ENCODE measurements around the gene MEP1B. TPM values are rescaled to one million over a fixed set of nuclear protein-coding genes. Genes with fewer than 3 reads are reported as not detected.

The MEP1B gene
- total RNA-seq, 1 experiment from 2014 or later: 0.26 TPM

DNA sequence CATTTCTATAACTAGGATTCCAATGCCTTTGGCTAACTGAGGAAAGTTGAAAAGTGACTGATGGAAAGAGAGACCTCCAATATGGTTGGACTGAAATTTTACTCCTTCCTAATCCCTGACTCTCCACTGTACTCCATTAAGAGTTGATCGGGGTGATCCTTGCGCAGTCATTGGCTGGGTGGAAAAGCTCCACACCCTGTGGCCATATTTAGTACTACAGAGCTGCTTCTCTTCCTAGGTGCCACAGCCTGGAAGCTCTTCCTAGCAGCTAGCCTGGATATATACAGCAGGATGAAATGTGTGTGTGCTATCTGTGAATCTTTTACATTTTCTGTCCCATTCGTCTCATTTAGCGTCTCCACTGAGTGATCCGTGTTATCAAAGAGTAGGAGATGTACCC, 71.2 kb downstream of the MEP1B start:
- Histone ChIP-seq H3K4me1 (ENCODE audit: insufficient read depth, low read length, poor library complexity, severe bottlenecking) (no peaks in the 10 kb centered on the region), H3K9me3 (ENCODE audit: low read depth, low read length, poor library complexity, severe bottlenecking) (no peaks in the 10 kb centered on the region), H3K36me3 (ENCODE audit: insufficient read depth, low read length, poor library complexity, severe bottlenecking) (no peaks in the 10 kb centered on the region), H3K27me3 (replicated peaks; ENCODE audit: insufficient read depth, low read depth, low read length, poor library complexity) (no peaks in the 10 kb centered on the region), H3K4me3 (ENCODE audit: low read depth, low read length, poor library complexity, severe bottlenecking) (no peak overlapping the region), H3K27ac (ENCODE audit: low read depth, low read length, poor library complexity, severe bottlenecking) (no peak overlapping the region)
- CTCF ChIA-PET: no interaction called here
- peak; percentile 8 for DNase-seq (ENCODE audit: low spot score)
- TF ChIP-seq EZH2 (IDR thresholded peaks at IDR 0.05; ENCODE audit: borderline replicate concordance, low read depth, low read length, poor library complexity, severe bottlenecking): no peak
- TF ChIP-seq CTCF (conservative IDR thresholded peaks at IDR 0.05; ENCODE audit: low read depth, low read length): peak; percentile 28; the same call in 1 of the 2 replicates
- intact Hi-C loops (cut with micrococcal nuclease; ENCODE audit: unreplicated experiment): no loop called here
- BruUV-seq (replicated peaks): no TSS peak
- POLR2A ChIA-PET (ENCODE audit: low non-redundant PET): no interaction called here

DNA sequence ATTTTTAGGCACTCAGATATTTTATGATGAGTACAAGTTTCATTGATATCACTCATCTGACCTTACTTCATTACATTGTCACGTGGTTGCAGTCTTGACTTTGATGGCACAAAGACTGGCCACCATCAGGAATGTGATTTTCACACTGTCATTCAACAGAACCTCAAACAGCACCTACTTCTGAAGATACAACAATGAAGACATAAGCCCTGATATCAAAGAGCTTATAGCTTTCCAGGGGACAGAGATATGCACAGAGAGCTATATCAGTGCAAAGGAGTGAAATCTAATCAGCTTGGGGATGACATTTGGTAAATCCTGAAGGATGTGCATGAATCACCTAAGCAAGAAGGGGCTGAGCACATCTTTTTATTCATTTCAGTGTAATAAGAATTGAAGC, 72.3 kb downstream of the MEP1B start:
- DNase-seq (ENCODE audit: low spot score): no peak
- CTCF ChIA-PET: no interaction called here
- no TSS peak for BruUV-seq (replicated peaks)
- Histone ChIP-seq H3K27me3 (replicated peaks; ENCODE audit: insufficient read depth, low read depth, low read length, poor library complexity) (no peaks in the 10 kb centered on the region), H3K4me3 (ENCODE audit: low read depth, low read length, poor library complexity, severe bottlenecking) (no peak overlapping the region), H3K9me3 (ENCODE audit: low read depth, low read length, poor library complexity, severe bottlenecking) (no peaks in the 10 kb centered on the region), H3K4me1 (ENCODE audit: insufficient read depth, low read length, poor library complexity, severe bottlenecking) (no peaks in the 10 kb centered on the region), H3K36me3 (ENCODE audit: insufficient read depth, low read length, poor library complexity, severe bottlenecking) (no peaks in the 10 kb centered on the region), H3K27ac (ENCODE audit: low read depth, low read length, poor library complexity, severe bottlenecking) (no peak overlapping the region)
- intact Hi-C loops (cut with micrococcal nuclease; ENCODE audit: unreplicated experiment): no loop called here
- TF ChIP-seq CTCF (conservative IDR thresholded peaks at IDR 0.05; ENCODE audit: low read depth, low read length) (no peak), EZH2 (IDR thresholded peaks at IDR 0.05; ENCODE audit: borderline replicate concordance, low read depth, low read length, poor library complexity, severe bottlenecking) (no peak)
- POLR2A ChIA-PET (ENCODE audit: low non-redundant PET): no interaction called here

- no peaks in the 10 kb centered on the region for H3K9me3 ChIP-seq (ENCODE audit: low read depth, low read length, poor library complexity, severe bottlenecking)
- CTCF ChIA-PET: no interaction called here
- H3K4me1 ChIP-seq (ENCODE audit: insufficient read depth, low read length, poor library complexity, severe bottlenecking): no peaks in the 10 kb centered on the region
- H3K4me3 ChIP-seq (ENCODE audit: low read depth, low read length, poor library complexity, severe bottlenecking): no peak overlapping the region
- no peaks in the 10 kb centered on the region for H3K27me3 ChIP-seq (replicated peaks; ENCODE audit: insufficient read depth, low read depth, low read length, poor library complexity)
- TF ChIP-seq EZH2 (IDR thresholded peaks at IDR 0.05; ENCODE audit: borderline replicate concordance, low read depth, low read length, poor library complexity, severe bottlenecking) (no peak), CTCF (conservative IDR thresholded peaks at IDR 0.05; ENCODE audit: low read depth, low read length) (no peak)
- DNase-seq (ENCODE audit: low spot score): no peak
- BruUV-seq (replicated peaks): no TSS peak
- POLR2A ChIA-PET (ENCODE audit: low non-redundant PET): no interaction called here
- intact Hi-C loops (cut with micrococcal nuclease; ENCODE audit: unreplicated experiment): no loop called here
- H3K36me3 ChIP-seq (ENCODE audit: insufficient read depth, low read length, poor library complexity, severe bottlenecking): no peaks in the 10 kb centered on the region
- H3K27ac ChIP-seq (ENCODE audit: low read depth, low read length, poor library complexity, severe bottlenecking): no peak overlapping the region
These were observed 74.6 kb downstream of the MEP1B start for GRCh38 chr18:32264401-32264800.

Measured in A673 (cell line).